ENCODE data around the gene EHMT1.
A peak's percentile ranks its signal among the peaks of the same experiment; 100 is the strongest.
"Not testable (repeated sequence)": the region's sequence is repeated elsewhere in the genome, so short reads cannot be mapped to it uniquely, and the experiment has no call there.

EHMT1 gene

GRCh38 chr9:137592767-137593166, 26.0 kb upstream of the EHMT1 start:
- H3K4me1 ChIP-seq (ENCODE audit: control insufficient read depth, low read depth, low read length): no peaks in the 10 kb centered on the region
- no peak overlapping the region for H3K4me2 ChIP-seq (ENCODE audit: low read length)
- no peak overlapping the region for H3K27ac ChIP-seq (ENCODE audit: low read depth, low read length)
- peaks cover 12% of the 10 kb centered on the region for H3K79me2 ChIP-seq (ENCODE audit: control insufficient read depth, insufficient read depth, low read length)
- H3K18ac ChIP-seq (ENCODE audit: low read length): no peak overlapping the region
- H2AK5ac ChIP-seq (ENCODE audit: low read length): no peak overlapping the region
- H4K8ac ChIP-seq (ENCODE audit: low read depth, low read length): no peak overlapping the region
- no peak overlapping the region for H2BK120ac ChIP-seq (ENCODE audit: low read depth, low read length)
- H3K9ac ChIP-seq (ENCODE audit: low read length): no peak overlapping the region
- no peak overlapping the region for H3K56ac ChIP-seq (ENCODE audit: low read length)
- no peak for DNase-seq
- no peaks in the 10 kb centered on the region for H3K27me3 ChIP-seq (ENCODE audit: insufficient read depth, low read length, poor library complexity)
- H3K36me3 ChIP-seq (ENCODE audit: control insufficient read depth, insufficient read depth, low read length): peaks cover 7% of the 10 kb centered on the region
- no peak overlapping the region for H3K4me3 ChIP-seq (ENCODE audit: low read length)
- no CpG with 5 or more reads among the region's 7 CpGs for WGBS (ENCODE audit: extremely low coverage, insufficient coverage, low lambda C conversion rate)
- no peak overlapping the region for H4K5ac ChIP-seq (ENCODE audit: low read length)
- H2BK15ac ChIP-seq (replicated peaks; ENCODE audit: low read depth): no peak overlapping the region
- H3K79me1 ChIP-seq (ENCODE audit: low read length): peaks cover 17% of the 10 kb centered on the region
- H3K23ac ChIP-seq (ENCODE audit: low read length): no peak overlapping the region
- H2BK5ac ChIP-seq (ENCODE audit: low read length): no peak overlapping the region
- no peak overlapping the region for H3K4ac ChIP-seq (ENCODE audit: low read depth, low read length)

- Histone ChIP-seq H2AK5ac (ENCODE audit: low read length) (no peak overlapping the region), H3K4me3 (ENCODE audit: low read length) (no peak overlapping the region), H3K4me2 (ENCODE audit: low read length) (no peak overlapping the region), H2BK15ac (replicated peaks; ENCODE audit: low read depth) (no peak overlapping the region), H3K27ac (ENCODE audit: low read depth, low read length) (no peak overlapping the region), H3K79me1 (ENCODE audit: low read length) (peaks cover 15% of the 10 kb centered on the region), H3K4me1 (ENCODE audit: control insufficient read depth, low read depth, low read length) (no peaks in the 10 kb centered on the region), H3K4ac (ENCODE audit: low read depth, low read length) (no peak overlapping the region), H3K79me2 (ENCODE audit: control insufficient read depth, insufficient read depth, low read length) (peaks cover 12% of the 10 kb centered on the region), H2BK5ac (ENCODE audit: low read length) (no peak overlapping the region), H3K23ac (ENCODE audit: low read length) (no peak overlapping the region), H4K5ac (ENCODE audit: low read length) (no peak overlapping the region), H4K8ac (ENCODE audit: low read depth, low read length) (no peak overlapping the region), H3K56ac (ENCODE audit: low read length) (no peak overlapping the region), H3K18ac (ENCODE audit: low read length) (no peak overlapping the region), H2BK120ac (ENCODE audit: low read depth, low read length) (no peak overlapping the region), H3K9ac (ENCODE audit: low read length) (no peak overlapping the region), H3K27me3 (ENCODE audit: insufficient read depth, low read length, poor library complexity) (no peaks in the 10 kb centered on the region), H3K36me3 (ENCODE audit: control insufficient read depth, insufficient read depth, low read length) (peaks cover 5% of the 10 kb centered on the region)
- WGBS (ENCODE audit: extremely low coverage, insufficient coverage, low lambda C conversion rate): no CpG with 5 or more reads among the region's 12 CpGs
- DNase-seq: no peak
These were observed 25.6 kb upstream of the EHMT1 start for GRCh38 chr9:137593176-137593575.

GRCh38 chr9:137596577-137596976, 22.2 kb upstream of the EHMT1 start:
- not testable (repeated sequence) for H3K56ac ChIP-seq (ENCODE audit: low read length); H4K8ac ChIP-seq (ENCODE audit: low read depth, low read length); H3K4me1 ChIP-seq (ENCODE audit: control insufficient read depth, low read depth, low read length); DNase-seq; H3K4me2 ChIP-seq (ENCODE audit: low read length); H3K27me3 ChIP-seq (ENCODE audit: insufficient read depth, low read length, poor library complexity); H3K4ac ChIP-seq (ENCODE audit: low read depth, low read length); H3K79me2 ChIP-seq (ENCODE audit: control insufficient read depth, insufficient read depth, low read length); H3K36me3 ChIP-seq (ENCODE audit: control insufficient read depth, insufficient read depth, low read length); H3K18ac ChIP-seq (ENCODE audit: low read length); H3K4me3 ChIP-seq (ENCODE audit: low read length); H2BK120ac ChIP-seq (ENCODE audit: low read depth, low read length); H3K9ac ChIP-seq (ENCODE audit: low read length); H3K27ac ChIP-seq (ENCODE audit: low read depth, low read length); H2BK5ac ChIP-seq (ENCODE audit: low read length); H2AK5ac ChIP-seq (ENCODE audit: low read length); H4K5ac ChIP-seq (ENCODE audit: low read length); H2BK15ac ChIP-seq (replicated peaks; ENCODE audit: low read depth); H3K79me1 ChIP-seq (ENCODE audit: low read length); H3K23ac ChIP-seq (ENCODE audit: low read length)
- WGBS (ENCODE audit: extremely low coverage, insufficient coverage, low lambda C conversion rate): no CpG with 5 or more reads among the region's 7 CpGs

GRCh38 chr9:137598943-137599342, 19.9 kb upstream of the EHMT1 start:
- H2BK15ac ChIP-seq (replicated peaks; ENCODE audit: low read depth): no peak overlapping the region
- no peaks in the 10 kb centered on the region for H3K79me1 ChIP-seq (ENCODE audit: low read length)
- H3K79me2 ChIP-seq (ENCODE audit: control insufficient read depth, insufficient read depth, low read length): no peaks in the 10 kb centered on the region
- H3K4me2 ChIP-seq (ENCODE audit: low read length): no peak overlapping the region
- no peak overlapping the region for H3K4me3 ChIP-seq (ENCODE audit: low read length)
- H3K36me3 ChIP-seq (ENCODE audit: control insufficient read depth, insufficient read depth, low read length): no peaks in the 10 kb centered on the region
- no peak overlapping the region for H4K5ac ChIP-seq (ENCODE audit: low read length)
- H3K23ac ChIP-seq (ENCODE audit: low read length): no peak overlapping the region
- H2AK5ac ChIP-seq (ENCODE audit: low read length): no peak overlapping the region
- no peak overlapping the region for H3K56ac ChIP-seq (ENCODE audit: low read length)
- no peak overlapping the region for H4K8ac ChIP-seq (ENCODE audit: low read depth, low read length)
- WGBS (ENCODE audit: extremely low coverage, insufficient coverage, low lambda C conversion rate): no CpG with 5 or more reads among the region's 8 CpGs
- H3K27ac ChIP-seq (ENCODE audit: low read depth, low read length): no peak overlapping the region
- H3K27me3 ChIP-seq (ENCODE audit: insufficient read depth, low read length, poor library complexity): no peaks in the 10 kb centered on the region
- H3K4me1 ChIP-seq (ENCODE audit: control insufficient read depth, low read depth, low read length): no peaks in the 10 kb centered on the region
- H3K9ac ChIP-seq (ENCODE audit: low read length): no peak overlapping the region
- DNase-seq: no peak
- no peak overlapping the region for H2BK5ac ChIP-seq (ENCODE audit: low read length)
- H3K18ac ChIP-seq (ENCODE audit: low read length): no peak overlapping the region
- H3K4ac ChIP-seq (ENCODE audit: low read depth, low read length): no peak overlapping the region
- no peak overlapping the region for H2BK120ac ChIP-seq (ENCODE audit: low read depth, low read length)

GRCh38 chr9:137602661-137603060, 16.1 kb upstream of the EHMT1 start:
- Histone ChIP-seq H3K79me2 (ENCODE audit: control insufficient read depth, insufficient read depth, low read length) (no peaks in the 10 kb centered on the region), H3K27me3 (ENCODE audit: insufficient read depth, low read length, poor library complexity) (no peaks in the 10 kb centered on the region), H3K4ac (ENCODE audit: low read depth, low read length) (no peak overlapping the region), H3K56ac (ENCODE audit: low read length) (no peak overlapping the region), H3K36me3 (ENCODE audit: control insufficient read depth, insufficient read depth, low read length) (no peaks in the 10 kb centered on the region), H3K4me3 (ENCODE audit: low read length) (no peak overlapping the region), H3K9ac (ENCODE audit: low read length) (no peak overlapping the region), H2BK15ac (replicated peaks; ENCODE audit: low read depth) (no peak overlapping the region), H4K8ac (ENCODE audit: low read depth, low read length) (no peak overlapping the region), H3K18ac (ENCODE audit: low read length) (no peak overlapping the region), H3K4me2 (ENCODE audit: low read length) (no peak overlapping the region), H2BK5ac (ENCODE audit: low read length) (no peak overlapping the region), H4K5ac (ENCODE audit: low read length) (no peak overlapping the region), H2AK5ac (ENCODE audit: low read length) (no peak overlapping the region), H3K4me1 (ENCODE audit: control insufficient read depth, low read depth, low read length) (no peaks in the 10 kb centered on the region), H3K27ac (ENCODE audit: low read depth, low read length) (no peak overlapping the region), H3K79me1 (ENCODE audit: low read length) (peaks cover 3% of the 10 kb centered on the region), H3K23ac (ENCODE audit: low read length) (no peak overlapping the region), H2BK120ac (ENCODE audit: low read depth, low read length) (no peak overlapping the region)
- no CpG with 5 or more reads among the region's 3 CpGs for WGBS (ENCODE audit: extremely low coverage, insufficient coverage, low lambda C conversion rate)
- DNase-seq: peak; percentile 77

- DNase-seq: no peak
- H3K56ac ChIP-seq (ENCODE audit: low read length): no peak overlapping the region
- peaks cover 3% of the 10 kb centered on the region for H3K79me1 ChIP-seq (ENCODE audit: low read length)
- H3K4me2 ChIP-seq (ENCODE audit: low read length): no peak overlapping the region
- no peaks in the 10 kb centered on the region for H3K79me2 ChIP-seq (ENCODE audit: control insufficient read depth, insufficient read depth, low read length)
- H2BK5ac ChIP-seq (ENCODE audit: low read length): no peak overlapping the region
- no peaks in the 10 kb centered on the region for H3K4me1 ChIP-seq (ENCODE audit: control insufficient read depth, low read depth, low read length)
- no peak overlapping the region for H3K9ac ChIP-seq (ENCODE audit: low read length)
- H3K36me3 ChIP-seq (ENCODE audit: control insufficient read depth, insufficient read depth, low read length): no peaks in the 10 kb centered on the region
- H3K27me3 ChIP-seq (ENCODE audit: insufficient read depth, low read length, poor library complexity): no peaks in the 10 kb centered on the region
- no peak overlapping the region for H3K4me3 ChIP-seq (ENCODE audit: low read length)
- H3K4ac ChIP-seq (ENCODE audit: low read depth, low read length): no peak overlapping the region
- no peak overlapping the region for H3K18ac ChIP-seq (ENCODE audit: low read length)
- no CpG with 5 or more reads among the region's 13 CpGs for WGBS (ENCODE audit: extremely low coverage, insufficient coverage, low lambda C conversion rate)
- no peak overlapping the region for H4K5ac ChIP-seq (ENCODE audit: low read length)
- H2BK15ac ChIP-seq (replicated peaks; ENCODE audit: low read depth): no peak overlapping the region
- no peak overlapping the region for H4K8ac ChIP-seq (ENCODE audit: low read depth, low read length)
- no peak overlapping the region for H3K23ac ChIP-seq (ENCODE audit: low read length)
- H2BK120ac ChIP-seq (ENCODE audit: low read depth, low read length): no peak overlapping the region
- no peak overlapping the region for H3K27ac ChIP-seq (ENCODE audit: low read depth, low read length)
- no peak overlapping the region for H2AK5ac ChIP-seq (ENCODE audit: low read length)
These were observed 14.9 kb upstream of the EHMT1 start for GRCh38 chr9:137603879-137604278.

Measured in mesendoderm (in vitro differentiated cells).